Endothelial cell of umbilical vein (primary cell): ENCODE results near the gene PPP2R5A. TPM values are rescaled to one million over a fixed set of nuclear protein-coding genes. Genes with fewer than 3 reads are reported as not detected.

Experiments used
- BruUV-seq: library from RNA; stranded (reverse); fragments of 400-500 nt; replicated peaks from 2 replicates; lab custom pipeline; 2021; lab: Mats Ljungman, UMichigan
- CTCF ChIA-PET: fragments of 300-600, 350-600 bp; sonication (Branson Sonifier 250); formaldehyde crosslinking; loops from one replicate; lab custom pipeline; 2021; ENCODE audit warnings: antibody characterized with exemption, inconsistent platforms; lab: Charles Lee
- POLR2A ChIA-PET: fragments of 300-600, 350-600 bp; sonication (Branson Sonifier 250); formaldehyde crosslinking; loops from one replicate; lab custom pipeline; 2021; ENCODE audit warnings: antibody characterized with exemption, inconsistent platforms; lab: Charles Lee
- DNase-seq: peaks from one replicate; pipeline ENCODE4 v3.0.0-alpha.2; 2011; ENCODE audit warnings: low read depth, low spot score
- FAIRE-seq: peaks from 2 replicates; lab custom pipeline; 2011; peaks lifted over from hg19 to GRCh38; lab: Jason Lieb, UNC
- H2AFZ ChIP-seq: 2 replicates; pipeline ENCODE4 v1.6.0; 2012; ENCODE audit warnings: low read depth, low read length, control low read depth, inconsistent platforms
- H3K27ac ChIP-seq: 2 replicates; pipeline ENCODE4 v1.5.1; 2011; ENCODE audit warnings: low read depth, mild to moderate bottlenecking, control low read depth, low read length, moderate library complexity; ENCODE audit not compliant: insufficient read depth
- H3K27me3 ChIP-seq, 2 experiments: 2 replicates each; pipeline versions ENCODE4 v1.6.0 to v1.6.1; 2011; ENCODE audit warnings: low read length in 2 of 2, mixed read lengths in 1 of 2; ENCODE audit not compliant: control insufficient read depth in 2 of 2, insufficient read depth in 2 of 2
- H3K36me3 ChIP-seq, 2 experiments: 2 replicates in 1 of 2; 3 replicates in 1 of 2; pipeline ENCODE4 v1.5.1; 2011; ENCODE audit warnings: low read length in 2 of 2, mild to moderate bottlenecking in 1 of 2, moderate library complexity in 1 of 2; ENCODE audit not compliant: control insufficient read depth in 2 of 2, insufficient read depth in 2 of 2; ENCODE audit errors: extremely low read depth in 1 of 2
- H3K4me1 ChIP-seq: 3 replicates; pipeline ENCODE4 v1.5.1; 2011; ENCODE audit warnings: mild to moderate bottlenecking, low read length; ENCODE audit not compliant: control insufficient read depth, insufficient read depth; ENCODE audit errors: extremely low read depth
- H3K4me2 ChIP-seq: 2 replicates; pipeline ENCODE4 v1.6.1; 2011; ENCODE audit warnings: low read length, control low read depth, mixed read lengths; ENCODE audit not compliant: insufficient read depth
- H3K4me3 ChIP-seq, 3 experiments: fragments of 200-600 bp in 1 of 3; sonication (generic), shearing (Covaris generic) in 1 of 3; replicated peaks in 1 of 3; 2 replicates each; pipeline ENCODE4 v1.5.1; 2011 to 2016; ENCODE audit warnings: control low read depth in 3 of 3, low read length in 3 of 3, mild to moderate bottlenecking in 2 of 3, inconsistent platforms in 1 of 3, low read depth in 1 of 3, moderate library complexity in 1 of 3; ENCODE audit not compliant: insufficient read depth in 1 of 3
- H3K79me2 ChIP-seq: 2 replicates; pipeline ENCODE4 v1.6.0; 2012; ENCODE audit warnings: low read length, inconsistent platforms; ENCODE audit not compliant: control insufficient read depth, insufficient read depth
- H3K9ac ChIP-seq: replicated peaks from 2 replicates; pipeline ENCODE3; 2011; ENCODE audit warnings: low read length, control low read depth; ENCODE audit not compliant: insufficient read depth; ENCODE audit errors: extremely low read depth
- H3K9me1 ChIP-seq: replicated peaks from 3 replicates; pipeline ENCODE4 v1.6.0; 2011; ENCODE audit warnings: mild to moderate bottlenecking, low read length; ENCODE audit not compliant: control insufficient read depth, insufficient read depth; ENCODE audit errors: extremely low read depth
- H3K9me3 ChIP-seq: replicated peaks from 2 replicates; pipeline ENCODE4 v1.5.1; 2012; ENCODE audit warnings: low read length, inconsistent platforms; ENCODE audit not compliant: control insufficient read depth, insufficient read depth
- H4K20me1 ChIP-seq: replicated peaks from 2 replicates; pipeline ENCODE3; 2011; ENCODE audit warnings: mild to moderate bottlenecking, low read length; ENCODE audit not compliant: control insufficient read depth, insufficient read depth; ENCODE audit errors: extremely low read depth
- EZH2 ChIP-seq: IDR thresholded peaks from 2 replicates; pipeline ENCODE4 v1.6.1; 2012; ENCODE audit warnings: borderline replicate concordance, low read depth, mild to moderate bottlenecking, moderate library complexity, low read length, inconsistent platforms; ENCODE audit not compliant: severe bottlenecking
- FOS ChIP-seq: IDR thresholded peaks from 2 replicates; pipeline ENCODE4 v1.6.1; 2011; ENCODE audit warnings: mild to moderate bottlenecking, low read length, moderate library complexity, borderline replicate concordance; ENCODE audit not compliant: insufficient read depth
- GATA2 ChIP-seq: IDR thresholded peaks from 2 replicates; pipeline ENCODE4 v1.7.0; 2011; ENCODE audit warnings: low read depth, mild to moderate bottlenecking, moderate library complexity, mixed read lengths, low read length; ENCODE audit not compliant: insufficient read length, insufficient read depth
- JUN ChIP-seq: IDR thresholded peaks from 2 replicates; pipeline ENCODE4 v1.6.1; 2011; ENCODE audit warnings: borderline replicate concordance, low read depth; ENCODE audit not compliant: insufficient read length, insufficient read depth
- MAX ChIP-seq: IDR thresholded peaks from 2 replicates; pipeline ENCODE4 v1.6.1; 2011; ENCODE audit not compliant: insufficient read depth, insufficient read length
- MYC ChIP-seq: IDR thresholded peaks from one replicate; pipeline ENCODE4 v1.6.1; 2011; ENCODE audit warnings: mild to moderate bottlenecking, low read depth, low read length
- POLR2A ChIP-seq: IDR thresholded peaks from 2 replicates; pipeline ENCODE4 v1.6.1; 2012; ENCODE audit warnings: low read depth, mild to moderate bottlenecking, control low read depth, low read length
- POLR2AphosphoS5 ChIP-seq: IDR thresholded peaks from 2 replicates; pipeline ENCODE4 v1.6.1; 2012; ENCODE audit warnings: low read depth, mild to moderate bottlenecking, control low read depth, low read length, moderate library complexity; ENCODE audit not compliant: insufficient read depth
- dilution Hi-C: fragments of 300-500 bp; cut with MboI; formaldehyde crosslinking; loops from one replicate; pipeline ENCODE4 v1.15.0; 2019; ENCODE audit warnings: low sequenced_read_pairs; ENCODE audit not compliant: extremely low pct_ligation_motif_present
- intact Hi-C: fragments of 100-400 bp; cut with micrococcal nuclease; formaldehyde crosslinking; loops from one replicate; pipeline ENCODE4 v1.10.0; 2022
- polyA plus RNA-seq, 4 experiments: library from polyadenylated mRNA; depleted of rRNA in 3 of 4; stranded (reverse) in 3 of 4; unstranded in 1 of 4; fragments of >200 nt; gene quantifications; 2 replicates each; pipeline versions ENCODE4 v1.2.1 to v1.2.3, GENCODE V29; 2011 to 2012; ENCODE audit warnings: missing spikeins in 1 of 4
- total RNA-seq: library from RNA; stranded (reverse); gene quantifications from 2 replicates; pipeline ENCODE4 v1.2.3, GENCODE V29; 2021
- TF ChIP-seq, protein P1 (sequence below), 2 donors: IDR thresholded peaks; 1 replicate in 1 of 2; 2 replicates in 1 of 2; pipeline ENCODE4 v1.5.1; 2011; ENCODE audit warnings: low read length in 2 of 2, mild to moderate bottlenecking in 2 of 2, moderate library complexity in 2 of 2, control low read depth in 1 of 2, inconsistent platforms in 1 of 2, low read depth in 1 of 2; ENCODE audit not compliant: insufficient read depth in 1 of 2; ENCODE audit errors: extremely low read depth in 1 of 2

The PPP2R5A gene
- total and polyA plus RNA-seq, 2 donors (not counting 3 experiments of a cell fraction or from before 2014, with no cell fraction given): 11.9 to 34.5 TPM

- Histone ChIP-seq H3K9me1 (no peaks in the 10 kb centered on the region), H3K27me3 (no peaks in the 10 kb centered on the region), H3K4me2 (no peak overlapping the region), H3K9me3 (no peaks in the 10 kb centered on the region), H3K9ac (no peak overlapping the region), H3K79me2 (peaks cover 22% of the 10 kb centered on the region), H3K4me1 (peaks cover 15% of the 10 kb centered on the region), H4K20me1 (no peaks in the 10 kb centered on the region), H2AFZ (no peak overlapping the region), H3K4me3 (no peak overlapping the region), H3K36me3 (no peaks in the 10 kb centered on the region), H3K27ac (no peak overlapping the region)
- ChIA-PET POLR2A (no interaction called here), CTCF (no interaction called here)
- TF ChIP-seq, protein P1, sequence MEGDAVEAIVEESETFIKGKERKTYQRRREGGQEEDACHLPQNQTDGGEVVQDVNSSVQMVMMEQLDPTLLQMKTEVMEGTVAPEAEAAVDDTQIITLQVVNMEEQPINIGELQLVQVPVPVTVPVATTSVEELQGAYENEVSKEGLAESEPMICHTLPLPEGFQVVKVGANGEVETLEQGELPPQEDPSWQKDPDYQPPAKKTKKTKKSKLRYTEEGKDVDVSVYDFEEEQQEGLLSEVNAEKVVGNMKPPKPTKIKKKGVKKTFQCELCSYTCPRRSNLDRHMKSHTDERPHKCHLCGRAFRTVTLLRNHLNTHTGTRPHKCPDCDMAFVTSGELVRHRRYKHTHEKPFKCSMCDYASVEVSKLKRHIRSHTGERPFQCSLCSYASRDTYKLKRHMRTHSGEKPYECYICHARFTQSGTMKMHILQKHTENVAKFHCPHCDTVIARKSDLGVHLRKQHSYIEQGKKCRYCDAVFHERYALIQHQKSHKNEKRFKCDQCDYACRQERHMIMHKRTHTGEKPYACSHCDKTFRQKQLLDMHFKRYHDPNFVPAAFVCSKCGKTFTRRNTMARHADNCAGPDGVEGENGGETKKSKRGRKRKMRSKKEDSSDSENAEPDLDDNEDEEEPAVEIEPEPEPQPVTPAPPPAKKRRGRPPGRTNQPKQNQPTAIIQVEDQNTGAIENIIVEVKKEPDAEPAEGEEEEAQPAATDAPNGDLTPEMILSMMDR (IDR thresholded peaks at IDR 0.05; ENCODE audit: extremely low read depth in 1 of 2, insufficient read depth in 1 of 2, low read depth in 1 of 2, low read length in 2 of 2): no peak
- TF ChIP-seq GATA2 (no peak), POLR2A (no peak), JUN (no peak), MYC (no peak), POLR2AphosphoS5 (no peak), EZH2 (no peak), FOS (no peak), MAX (no peak)
- FAIRE-seq (no peak), DNase-seq (no peak)
- no TSS peak for BruUV-seq
- intact Hi-C loops (loop anchor here (2.0 kb wide), 2 partner anchors 85 to 603 kb away; no protein-coding TSS in a partner anchor), dilution Hi-C loops (no loop called here)
Observed at GRCh38 chr1:212283741-212284140, 1.5 kb upstream of the PPP2R5A start.
